NCI-H146 (cell line): ENCODE data around the gene TMEM52.

Experiments
- DNase-seq: peaks from one replicate; lab custom pipeline; 2025; lab: John Stamatoyannopoulos, UW

The TMEM52 gene

DNA sequence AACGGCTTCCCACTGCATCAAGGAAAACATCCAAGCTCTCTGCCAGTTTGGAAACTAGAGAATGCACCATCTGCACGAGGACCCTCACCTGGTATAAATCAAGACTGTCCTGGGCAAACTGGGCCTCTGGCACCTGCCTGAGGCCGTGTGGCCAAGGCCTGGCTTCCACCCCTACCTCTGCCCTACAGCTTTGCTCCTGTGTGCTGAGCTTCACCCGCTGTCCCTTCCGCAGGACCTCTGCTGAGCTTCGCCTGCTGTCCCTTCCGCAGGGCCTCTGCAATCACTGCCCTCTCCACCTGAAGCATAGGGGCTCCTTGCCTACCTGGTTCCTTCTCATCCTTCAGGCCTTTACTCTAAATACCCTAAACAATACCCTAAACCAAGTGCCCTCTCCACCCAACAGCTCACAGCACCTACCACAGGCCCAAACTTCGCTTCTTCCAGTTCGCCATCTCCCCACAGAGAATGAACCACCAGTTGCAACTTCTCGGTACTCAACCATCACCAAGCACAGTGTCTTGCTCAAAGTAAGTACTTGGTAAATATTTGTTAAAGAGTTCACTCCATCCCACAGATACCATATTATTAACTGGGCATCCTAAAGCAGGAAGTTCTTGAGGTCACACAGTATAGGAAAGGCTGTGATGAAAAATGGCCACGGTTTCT, 46.6 kb downstream of the TMEM52 start:
- no peak for DNase-seq

DNA sequence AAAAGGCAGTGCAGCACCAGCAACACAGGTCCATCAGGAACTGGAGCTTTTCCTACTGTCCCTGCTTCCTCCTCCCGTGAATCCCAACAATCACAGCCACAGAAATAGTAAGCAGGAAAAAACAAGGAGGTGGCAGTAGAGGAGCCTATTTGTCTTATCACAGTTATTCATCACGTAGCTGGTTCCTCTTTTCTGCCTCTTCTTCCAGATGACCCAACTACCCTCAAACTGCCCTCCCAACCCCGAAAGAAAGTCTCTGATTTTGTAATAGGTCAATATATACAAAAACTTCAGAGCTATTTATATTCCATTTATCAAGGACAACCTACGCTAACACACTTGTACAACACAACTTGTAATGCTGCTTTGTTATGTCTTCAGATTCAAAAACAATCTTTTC, 49.6 kb downstream of the TMEM52 start:
- DNase-seq = no peak
